NOMO-1 treated with dmso at 0.1 percent for 144 hours (cell line): Measurements from ENCODE around the gene ATP1A1.

Source experiments
- DNase-seq: peaks from one replicate; lab custom pipeline; 2025; ENCODE audit not compliant: unreplicated experiment; lab: John Stamatoyannopoulos, UW

ATP1A1 gene

DNA sequence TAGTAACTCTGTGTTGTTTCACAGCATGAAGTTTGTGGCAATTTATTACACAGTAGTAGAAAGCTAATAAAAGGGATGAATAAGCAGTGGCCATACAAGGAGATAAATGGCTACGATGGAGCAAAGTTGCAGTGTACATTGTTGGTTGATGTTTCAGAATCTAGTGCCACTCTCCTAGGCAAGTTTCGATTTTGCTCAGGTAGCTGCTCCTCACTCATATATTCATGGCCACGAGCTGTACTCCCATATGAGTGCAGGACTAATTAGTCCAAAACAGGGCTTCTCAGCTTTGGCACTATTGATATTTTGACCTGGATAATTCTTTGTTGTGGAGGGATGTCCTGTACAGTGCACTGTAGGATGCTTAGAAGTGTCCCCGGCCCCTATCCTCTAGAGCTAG is 30.0 kb upstream of the ATP1A1 start:
- DNase-seq, result no peak

DNA sequence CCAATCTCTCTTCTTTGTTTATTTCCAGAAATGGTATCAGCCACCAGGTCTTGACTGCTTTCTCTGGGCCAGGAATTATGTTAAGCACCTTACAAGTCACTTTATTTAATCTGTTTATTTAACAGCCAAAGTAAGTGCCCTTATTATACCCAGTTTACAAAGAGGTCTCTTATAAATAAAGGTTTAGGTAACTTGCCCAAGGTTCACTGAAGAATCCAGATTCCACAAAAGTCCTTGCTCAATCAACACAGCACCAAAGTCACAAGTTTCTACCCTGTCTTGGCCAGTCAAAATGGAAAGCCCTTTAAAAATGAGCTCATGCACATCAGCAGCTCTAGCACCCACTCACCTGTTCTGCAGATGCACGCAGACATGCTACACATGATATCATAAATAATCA is 28.0 kb upstream of the ATP1A1 start:
- DNase-seq, result no peak

DNA sequence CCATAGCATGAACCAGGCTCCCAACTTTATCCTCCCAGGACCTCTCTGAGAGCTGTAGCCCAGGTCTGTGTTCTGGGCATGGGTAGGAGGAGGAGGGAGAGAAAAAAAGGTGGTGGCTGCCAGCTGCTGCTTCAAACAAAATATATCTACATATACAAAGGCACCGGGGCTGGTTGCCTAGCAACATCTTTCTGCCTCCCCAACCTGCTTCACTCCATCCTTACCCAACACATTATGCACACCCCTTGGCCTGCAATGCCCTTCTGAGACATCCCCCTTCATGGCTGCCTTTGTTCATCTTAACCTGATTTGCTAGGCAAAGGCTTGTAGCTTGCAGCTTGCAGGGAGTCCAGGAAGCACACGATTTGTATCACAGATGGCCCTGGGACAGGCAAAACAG is 27.2 kb upstream of the ATP1A1 start:
- no peak for DNase-seq

DNA sequence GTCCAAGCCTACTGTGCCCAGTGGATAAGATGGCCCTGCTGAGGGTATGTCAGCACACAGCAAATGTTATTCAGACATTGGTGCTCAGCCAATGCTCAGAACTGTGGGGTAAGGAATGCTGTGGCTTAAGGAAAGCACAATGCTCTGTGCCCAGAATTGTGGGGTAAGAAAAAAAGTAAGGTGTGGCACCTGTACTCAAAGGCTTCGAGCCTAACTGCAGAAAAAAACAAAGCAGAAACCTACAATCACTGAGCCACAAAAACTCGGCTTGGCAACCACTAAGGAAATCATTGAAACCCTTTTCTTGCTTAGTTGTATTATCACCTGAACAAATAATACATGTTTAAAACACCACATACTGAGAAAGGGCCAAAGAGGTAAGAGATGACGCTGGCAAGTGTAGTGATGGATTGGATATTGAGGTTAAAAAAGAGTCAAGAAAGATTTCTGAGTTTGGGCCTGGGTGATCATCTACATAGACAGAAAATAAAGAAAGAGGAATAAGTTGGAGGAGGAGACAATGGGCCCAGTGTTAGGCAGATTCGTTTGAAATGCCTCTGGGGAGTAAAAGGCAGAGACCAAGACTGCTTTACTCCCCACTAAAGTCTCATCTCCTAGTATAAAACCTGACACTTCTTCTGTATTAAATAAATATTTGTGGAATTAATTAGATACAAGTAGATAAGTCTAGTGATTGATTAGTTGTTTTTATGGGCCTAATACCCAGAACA is 25.9 kb upstream of the ATP1A1 start:
- no peak for DNase-seq

DNA sequence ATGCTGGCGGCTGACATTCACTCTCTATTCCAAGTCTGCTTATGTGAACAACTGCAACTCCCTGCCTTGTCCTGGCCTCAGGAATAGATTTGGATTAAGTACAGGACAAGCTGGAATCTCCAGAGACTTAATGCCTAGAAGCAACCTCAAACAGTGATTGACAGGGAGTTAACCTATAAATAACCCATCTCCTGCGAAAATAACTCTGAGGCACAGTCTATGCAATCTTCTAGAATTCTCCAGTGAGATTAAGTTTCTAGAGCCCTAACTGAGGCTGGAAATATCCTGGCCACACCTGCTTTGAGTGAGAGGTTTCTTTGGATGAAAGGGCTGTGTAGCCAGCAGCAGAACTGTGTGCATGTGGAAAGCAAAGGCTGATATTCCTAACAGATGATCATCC is 25.3 kb upstream of the ATP1A1 start:
- DNase-seq, result no peak

DNA sequence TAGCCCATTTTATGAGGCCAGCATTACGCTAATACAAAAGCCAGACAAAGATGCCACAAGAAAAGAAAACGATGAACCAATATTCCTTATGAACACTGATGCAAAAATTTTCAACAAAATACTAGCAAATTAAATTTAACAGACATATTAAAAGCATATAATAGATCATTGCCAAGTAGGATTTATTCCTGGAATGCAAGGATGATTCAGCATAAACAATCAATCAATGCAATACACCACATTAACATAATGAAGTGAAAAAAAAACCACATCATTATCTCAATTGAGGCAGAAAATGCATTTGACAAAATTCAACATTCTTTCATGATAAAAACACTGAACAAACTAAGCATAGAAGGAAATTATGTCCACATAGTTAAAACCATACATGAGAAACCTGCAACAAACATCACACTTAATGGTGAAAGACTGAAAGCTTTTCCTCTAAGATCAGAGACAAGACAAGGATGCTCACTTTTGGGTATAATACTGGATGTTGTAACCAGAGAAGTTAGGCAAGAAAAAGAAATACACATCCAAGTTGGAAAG is 22.9 kb upstream of the ATP1A1 start:
- no peak for DNase-seq

DNA sequence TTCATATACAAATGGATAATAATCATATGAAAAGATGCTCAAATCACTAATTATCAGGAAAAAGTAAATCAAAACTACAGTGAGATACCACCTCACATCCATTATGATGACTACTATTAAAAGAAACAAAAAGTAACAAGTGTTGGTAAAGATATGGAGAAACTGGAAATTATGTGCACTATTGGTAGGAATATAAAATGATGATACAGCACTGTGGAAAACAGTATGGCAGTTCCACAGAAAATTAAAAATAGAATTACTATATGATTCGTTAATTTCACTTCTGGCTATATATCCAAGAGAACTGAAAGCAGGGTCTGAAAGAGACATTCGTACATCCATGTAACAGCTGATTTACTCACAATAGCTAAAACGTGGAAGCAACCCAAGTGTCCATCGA is 21.1 kb upstream of the ATP1A1 start:
- no peak for DNase-seq

DNA sequence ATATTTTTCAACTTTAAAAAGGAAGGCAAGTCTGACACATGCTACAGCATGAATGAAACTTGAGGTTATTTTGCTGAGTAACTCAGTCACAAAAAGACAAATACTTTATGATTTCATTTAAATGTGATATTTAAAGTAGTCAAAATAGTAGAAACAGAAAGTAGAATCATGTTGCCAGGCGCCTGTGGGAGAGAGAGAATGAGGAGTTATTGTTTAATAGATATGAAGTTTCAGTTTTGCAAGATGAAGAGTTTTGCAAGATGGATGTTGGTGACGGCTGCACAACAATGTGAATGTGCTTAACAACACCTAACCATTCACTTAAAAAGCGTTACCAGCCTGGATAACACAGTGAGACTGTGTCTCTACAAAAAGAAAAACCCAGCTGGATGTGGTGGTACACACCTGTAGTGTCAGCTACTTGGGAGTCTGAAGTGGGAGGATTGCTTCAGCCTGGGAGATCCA is 20.7 kb upstream of the ATP1A1 start:
- no peak for DNase-seq

DNA sequence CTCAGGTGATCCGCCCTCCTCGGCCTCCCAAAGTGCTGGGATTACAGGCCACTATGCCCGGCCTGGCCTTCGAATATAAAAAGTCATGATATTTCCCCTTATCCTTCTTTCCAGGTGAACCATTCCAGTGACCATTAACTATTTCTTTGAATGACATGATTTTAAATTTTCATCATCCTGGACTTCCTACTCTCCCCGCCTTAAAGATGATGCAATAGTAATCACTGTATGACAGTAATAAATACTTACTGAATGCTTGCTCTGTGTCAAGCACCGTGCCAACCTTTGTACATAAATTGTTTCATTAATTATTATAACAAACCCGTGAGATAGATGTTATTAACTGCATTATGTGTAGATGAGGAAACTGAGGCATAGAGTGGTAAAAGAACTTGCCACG is 19.9 kb upstream of the ATP1A1 start:
- DNase-seq, result no peak

DNA sequence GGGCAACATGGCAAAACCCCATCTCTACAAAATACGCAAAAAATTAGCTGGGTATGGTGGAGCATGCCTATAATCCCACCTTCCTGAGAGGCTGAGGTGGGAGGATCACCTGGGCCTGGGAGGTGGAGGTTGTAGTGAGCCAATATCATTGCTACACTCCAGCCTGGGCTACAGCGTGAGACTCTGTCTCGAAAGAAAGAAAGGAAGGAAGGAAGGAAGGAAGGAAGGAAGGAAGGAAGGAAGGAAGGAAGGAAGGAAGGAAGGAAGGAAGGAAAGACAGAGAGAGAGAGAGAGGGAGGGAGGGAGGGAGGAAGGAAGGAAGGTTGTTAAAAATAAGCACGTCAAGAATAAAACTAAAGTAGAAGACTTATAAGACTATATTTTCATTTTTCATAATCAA is 17.0 kb upstream of the ATP1A1 start:
- DNase-seq, result no peak

DNA sequence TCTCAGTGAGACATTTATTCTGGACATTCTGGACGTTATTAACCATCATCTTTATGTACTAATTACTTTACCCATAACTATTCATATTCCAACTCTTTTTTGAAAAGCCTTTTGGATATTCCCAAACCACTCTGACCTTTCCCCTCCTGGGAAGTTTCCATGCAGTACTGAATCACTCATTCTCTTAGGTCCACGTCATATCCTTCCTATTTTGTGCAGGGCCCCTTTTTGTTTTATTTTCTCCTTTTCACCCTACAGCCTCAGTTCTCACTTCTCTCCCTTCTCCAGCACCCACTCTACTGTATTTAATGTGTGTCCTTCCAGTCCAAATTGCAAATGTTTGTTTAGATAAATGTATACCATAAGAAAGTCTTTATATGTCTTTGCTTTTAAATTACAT is 16.4 kb upstream of the ATP1A1 start:
- no peak for DNase-seq

DNA sequence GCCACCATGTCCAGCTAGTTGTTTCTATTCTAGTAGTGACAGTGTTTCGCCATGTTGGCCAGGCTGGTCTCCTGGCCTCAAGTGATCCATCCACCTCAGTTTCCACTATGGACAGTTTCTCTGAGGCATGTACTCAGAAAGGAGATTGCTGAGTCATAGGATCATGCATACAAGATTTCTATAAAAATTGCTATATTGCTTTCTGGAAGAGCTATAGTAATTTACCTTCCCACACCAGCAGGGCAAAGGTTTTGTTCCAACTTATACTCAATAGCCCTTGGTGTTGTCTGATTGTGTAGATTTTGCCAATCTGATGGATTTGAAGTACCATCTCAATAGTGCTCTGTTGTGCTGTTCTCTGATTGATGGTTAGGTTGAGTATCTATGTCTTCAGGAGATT is 15.6 kb upstream of the ATP1A1 start:
- no peak for DNase-seq

DNA sequence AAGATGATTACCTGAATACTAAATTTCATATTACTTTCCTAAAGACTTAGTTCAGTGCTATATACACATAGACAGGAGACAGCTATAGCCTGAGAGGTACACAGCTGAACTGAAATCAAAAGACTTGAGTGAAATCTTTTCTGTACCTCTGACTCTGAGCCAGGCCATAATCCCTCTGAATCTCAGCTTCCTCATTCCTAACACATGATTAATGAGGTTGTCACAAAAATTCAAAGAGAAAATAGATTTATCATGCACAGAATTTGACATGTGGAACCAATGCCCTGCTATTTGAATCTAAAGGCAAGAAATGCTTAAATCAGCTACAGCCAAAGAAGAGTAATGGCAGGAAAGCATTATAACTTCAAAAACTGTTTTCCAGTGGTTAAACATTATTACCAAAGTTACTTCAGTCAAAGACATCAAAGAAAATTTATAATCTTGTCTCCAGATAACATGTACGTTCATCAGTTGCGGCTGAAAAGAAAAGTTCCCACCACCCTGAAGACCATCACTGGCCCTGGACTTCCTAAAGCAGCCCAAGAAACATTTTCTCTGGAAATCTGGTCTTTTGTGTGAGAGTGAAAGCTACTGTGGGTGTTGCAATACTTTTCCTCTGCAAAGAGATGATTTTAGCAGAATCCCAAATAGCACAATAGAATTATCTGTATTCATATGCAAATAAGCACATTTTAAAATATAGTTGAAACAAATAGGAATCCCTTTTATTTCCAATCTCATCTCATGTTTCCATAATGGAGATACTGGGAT is 13.8 kb upstream of the ATP1A1 start:
- no peak for DNase-seq

DNA sequence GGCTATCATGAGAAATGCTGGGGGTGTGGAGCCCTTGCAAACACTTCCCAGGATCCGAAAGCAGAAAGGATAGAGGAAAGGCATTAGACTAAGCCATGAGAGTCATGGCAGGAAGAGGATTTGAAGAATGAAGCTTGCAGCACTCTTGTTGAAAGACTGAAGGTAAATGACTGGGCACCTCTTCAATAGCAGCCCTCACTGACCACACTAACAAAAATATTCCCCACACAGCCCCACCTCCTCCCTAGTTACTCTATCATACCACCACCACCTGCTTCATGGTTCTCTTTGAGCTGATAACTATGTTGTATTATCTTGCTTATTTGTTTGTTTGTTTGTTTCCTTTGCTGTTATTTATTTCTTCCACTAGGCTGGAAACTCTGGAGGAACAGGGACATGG is 13.2 kb upstream of the ATP1A1 start:
- no peak for DNase-seq

DNA sequence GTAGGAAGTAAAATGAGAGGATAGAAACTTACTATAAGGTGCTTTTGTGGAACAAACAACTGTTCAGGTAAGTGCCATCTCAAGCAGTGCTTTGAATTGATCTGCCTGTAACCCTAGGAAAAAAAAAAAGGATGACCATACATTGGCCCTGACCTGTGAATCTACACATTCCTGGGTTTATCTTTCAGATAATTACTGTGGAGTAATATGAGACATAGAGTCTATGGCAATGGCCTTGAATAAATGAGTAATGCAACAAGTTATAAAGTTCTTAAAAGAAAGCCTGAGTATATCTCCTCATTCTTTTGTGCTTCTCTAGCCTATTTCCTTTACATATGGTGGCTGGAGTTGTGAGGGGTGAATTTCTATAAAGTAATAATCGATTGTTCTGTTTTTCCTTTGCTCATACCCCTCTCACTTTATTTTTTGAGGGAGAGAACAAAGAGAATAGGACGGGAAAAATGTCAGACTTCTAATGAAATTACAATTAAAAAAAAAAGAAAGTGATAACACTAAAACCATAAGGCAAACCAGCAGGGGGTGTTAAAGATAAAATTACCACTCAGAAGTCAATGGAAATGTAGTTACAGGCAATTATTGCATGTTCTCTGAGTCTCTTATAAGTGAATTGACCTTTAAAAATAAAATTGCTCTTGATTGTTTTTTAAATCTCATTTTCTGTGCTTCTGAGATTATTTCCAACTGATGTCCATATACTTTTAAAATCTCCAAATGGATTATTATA is 12.4 kb upstream of the ATP1A1 start:
- no peak for DNase-seq

DNA sequence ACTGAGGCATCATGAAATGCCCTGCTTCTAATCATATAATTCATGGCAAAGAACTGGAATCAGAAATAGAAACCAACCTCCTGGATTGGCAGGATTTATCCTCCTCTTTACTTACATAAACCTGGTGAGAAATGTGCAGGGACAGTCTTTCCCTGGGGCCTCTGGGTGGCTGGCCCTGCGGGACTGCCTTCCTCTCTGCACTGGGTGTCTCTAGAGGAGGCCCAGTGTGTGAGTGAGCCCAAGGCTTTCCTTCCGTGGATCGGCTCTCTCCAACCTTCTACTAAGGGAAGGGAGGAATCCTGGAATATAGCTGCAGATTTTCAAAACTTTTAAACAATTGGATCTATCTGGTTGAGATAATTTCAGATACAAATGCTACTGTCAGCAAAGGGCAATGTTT is 11.4 kb upstream of the ATP1A1 start:
- DNase-seq, result no peak

DNA sequence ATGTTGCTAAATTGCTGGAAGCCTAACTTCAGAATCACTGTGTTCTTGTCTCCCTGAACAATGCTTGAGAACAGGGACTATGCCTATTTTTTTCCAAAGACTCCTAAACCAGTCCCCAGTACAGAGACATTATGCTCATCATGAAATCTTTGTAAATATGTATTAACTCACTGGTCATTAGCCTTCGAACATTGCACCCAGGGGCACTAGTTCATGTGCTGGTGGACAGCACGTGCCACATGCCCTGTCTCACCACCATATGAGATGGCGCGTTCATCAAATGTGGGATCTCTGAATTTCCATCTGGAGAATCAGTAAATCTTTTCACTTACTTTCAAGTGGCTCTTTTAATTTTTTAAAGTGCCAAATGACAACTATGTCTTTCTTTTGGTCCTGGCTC is 11.0 kb upstream of the ATP1A1 start:
- no peak for DNase-seq

DNA sequence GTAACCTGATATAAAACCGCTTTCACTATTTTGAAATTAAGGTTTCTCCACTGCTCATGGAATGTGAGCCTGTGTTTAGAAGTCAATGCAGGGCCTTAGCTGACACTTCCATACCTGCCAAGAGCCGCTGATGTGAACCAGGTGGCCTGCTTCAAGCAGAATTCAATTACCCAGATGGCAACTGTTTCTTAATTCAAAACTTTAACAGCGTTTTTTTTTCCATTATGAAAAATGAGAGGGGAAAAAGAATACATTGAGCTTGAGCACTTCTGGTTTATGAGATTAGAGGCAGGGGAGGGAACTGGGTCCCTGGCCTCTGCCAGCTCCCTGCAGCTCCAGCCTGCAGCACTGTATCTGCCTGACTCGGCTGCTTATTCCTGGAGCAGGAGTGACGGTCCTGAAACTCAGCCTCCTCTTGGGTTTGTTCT is 7.7 kb upstream of the ATP1A1 start:
- DNase-seq, result no peak

DNA sequence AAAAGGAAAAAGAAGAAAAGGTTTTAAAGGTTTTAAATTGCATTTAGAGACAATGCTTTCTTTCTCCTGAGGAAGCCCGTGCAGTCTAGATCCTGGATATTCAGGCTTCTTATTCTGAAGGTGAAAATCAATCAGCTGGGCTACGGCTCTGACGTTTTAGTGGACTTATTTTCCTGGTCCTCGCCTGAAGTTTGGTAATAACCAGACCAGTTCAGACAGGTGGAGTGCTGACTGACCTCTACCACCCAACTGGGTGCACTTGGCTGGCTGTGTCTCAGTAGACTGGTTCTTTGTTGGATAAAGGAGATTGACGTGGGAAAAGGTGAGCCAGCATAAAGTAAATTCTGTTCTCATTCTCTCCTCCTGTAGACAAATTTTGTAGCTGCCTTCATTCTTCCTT is 7.2 kb upstream of the ATP1A1 start:
- no peak for DNase-seq

DNA sequence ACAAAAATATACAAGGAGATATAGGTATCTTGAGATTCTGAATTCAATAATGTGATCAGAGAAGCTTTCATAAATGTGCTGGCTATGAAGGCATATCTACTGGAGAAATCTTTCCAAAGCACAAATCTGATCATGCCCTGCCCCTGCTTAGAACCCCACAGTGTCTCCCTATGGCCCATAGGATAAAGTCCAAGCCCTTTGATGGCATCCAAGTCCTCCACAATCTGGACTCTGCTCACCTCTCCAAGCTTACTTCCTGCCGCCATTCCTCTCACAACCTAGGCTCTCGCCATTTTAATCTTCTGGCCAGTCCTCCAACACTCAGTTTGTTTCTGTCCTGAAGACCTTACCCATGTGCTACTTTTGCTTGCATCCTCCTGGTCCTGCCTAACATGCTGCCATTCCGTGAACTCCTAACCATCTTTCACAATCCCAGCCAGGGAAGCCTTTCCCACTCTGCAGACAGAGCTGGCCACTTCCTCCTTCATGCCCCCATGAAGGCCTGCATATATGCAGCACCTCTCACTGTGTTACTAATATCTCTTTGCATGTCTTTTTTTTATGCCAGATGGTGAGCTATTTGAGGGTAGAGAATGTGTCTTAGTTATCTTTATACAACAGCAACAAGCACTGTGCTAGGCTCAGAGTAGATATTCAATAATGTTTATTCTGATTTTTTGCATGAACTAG is 5.6 kb upstream of the ATP1A1 start:
- DNase-seq, result no peak

DNA sequence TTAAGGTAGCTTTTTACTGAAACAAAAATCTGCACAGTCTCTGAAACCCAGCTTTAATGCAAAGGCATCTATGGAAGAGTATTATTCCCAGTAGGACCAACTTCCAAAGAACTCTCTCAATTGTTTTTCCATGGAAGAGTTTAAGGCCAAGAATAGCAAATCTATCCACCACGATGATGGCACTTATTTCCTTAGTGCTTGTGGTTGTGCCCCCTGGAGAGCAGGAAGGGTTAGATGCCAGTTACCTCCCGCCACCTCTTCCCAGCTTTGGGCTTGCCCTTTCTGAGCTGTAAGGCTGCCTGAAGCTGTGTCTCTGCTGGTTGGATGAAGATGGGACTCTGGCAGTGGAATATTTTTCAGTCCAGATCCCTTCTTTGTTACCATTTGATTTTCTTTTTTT is 4.8 kb upstream of the ATP1A1 start:
- DNase-seq, result no peak
